Measurements from ENCODE around the gene P2RX6.
"Not testable (repeated sequence)": the region's sequence is repeated elsewhere in the genome, so short reads cannot be mapped to it uniquely, and the experiment has no call there.

P2RX6 gene

GRCh38 chr22:21055880-21056319 is 40.9 kb downstream of the P2RX6 start:
- no peak for DNase-seq

GRCh38 chr22:21060363-21060762 is 45.4 kb downstream of the P2RX6 start:
- DNase-seq = not testable (repeated sequence)

- not testable (repeated sequence) for DNase-seq
Measured at GRCh38 chr22:21061660-21062321, 46.8 kb downstream of the P2RX6 start.

GRCh38 chr22:21064425-21064824 is 49.5 kb downstream of the P2RX6 start:
- DNase-seq = not testable (repeated sequence)

GRCh38 chr22:21064917-21065864 is 50.2 kb downstream of the P2RX6 start:
- DNase-seq = no peak

- no peak for DNase-seq
Measured at GRCh38 chr22:21067075-21067900, 52.3 kb downstream of the P2RX6 start.

- DNase-seq = no peak
Measured at GRCh38 chr22:21067901-21068680, 53.1 kb downstream of the P2RX6 start.

- no peak for DNase-seq
Measured at GRCh38 chr22:21068681-21069276, 53.8 kb downstream of the P2RX6 start.

GRCh38 chr22:21069375-21069774 is 54.4 kb downstream of the P2RX6 start:
- no peak for DNase-seq

GRCh38 chr22:21070690-21071615 is 56.0 kb downstream of the P2RX6 start:
- DNase-seq = no peak

- DNase-seq = not testable (repeated sequence)
Measured at GRCh38 chr22:21071796-21072195, 56.8 kb downstream of the P2RX6 start.

- no peak for DNase-seq
Measured at GRCh38 chr22:21073023-21073422, 58.1 kb downstream of the P2RX6 start.

GRCh38 chr22:21073482-21073881 is 58.5 kb downstream of the P2RX6 start:
- DNase-seq = no peak

- no peak for DNase-seq
Measured at GRCh38 chr22:21074102-21074715, 59.2 kb downstream of the P2RX6 start.

- DNase-seq = no peak
Measured at GRCh38 chr22:21075516-21076138, 60.7 kb downstream of the P2RX6 start.

GRCh38 chr22:21076912-21077625 is 62.1 kb downstream of the P2RX6 start:
- no peak for DNase-seq

All from NCI-H1436 treated with DMSO at 0.1 percent for 48 hours (cell line).